B cell (primary cell): ENCODE data around the gene NXPE3. TPM values are rescaled to one million over a fixed set of nuclear protein-coding genes. Genes with fewer than 3 reads are reported as not detected.

Experiments used
- ATAC-seq: fragments of 200-7000 bp; cut with Tn5 transposase; one replicate; pipeline ENCODE4 v1.10.0; 2021; ENCODE audit warnings: low read depth, mild to moderate bottlenecking, moderate number of reproducible peaks, moderate library complexity
- CTCF ChIA-PET: fragments of 350-600 bp; sonication (Branson Sonifier 250); formaldehyde crosslinking; loops from one replicate; lab custom pipeline; 2021; ENCODE audit warnings: antibody characterized with exemption, inconsistent platforms; lab: Charles Lee
- POLR2A ChIA-PET: fragments of 350-600 bp; sonication (Branson Sonifier 250); formaldehyde crosslinking; loops from one replicate; lab custom pipeline; 2021; ENCODE audit warnings: antibody characterized with exemption; lab: Charles Lee
- DNase-seq: peaks from one replicate; pipeline ENCODE4 v3.0.0; 2013
- H2AFZ ChIP-seq: 2 replicates; pipeline ENCODE4 v1.6.1; 2012; ENCODE audit warnings: mild to moderate bottlenecking, low read depth, low read length; ENCODE audit not compliant: insufficient read depth, poor library complexity, severe bottlenecking
- H3K27ac ChIP-seq, 2 donors: 1 replicate in 1 of 2; 2 replicates in 1 of 2; pipeline ENCODE4 v1.5.1; 2012 to 2013; ENCODE audit warnings: low read length in 2 of 2, mild to moderate bottlenecking in 2 of 2, moderate library complexity in 1 of 2
- H3K27me3 ChIP-seq, 4 experiments: fragments of 200-600 bp in 1 of 4; sonication (generic) in 1 of 4; replicated peaks in 1 of 4; 1 replicate in 2 of 4; 2 replicates in 2 of 4; pipeline versions ENCODE4 v1.6.1 to v1.7.0; 2013 to 2016; ENCODE audit warnings: low read length in 3 of 4, mild to moderate bottlenecking in 2 of 4, mixed read lengths in 1 of 4, moderate library complexity in 1 of 4; ENCODE audit not compliant: insufficient read depth in 4 of 4, control insufficient read depth in 3 of 4; ENCODE audit errors: control extremely low read depth in 1 of 4
- H3K36me3 ChIP-seq, 2 experiments: replicated peaks in 1 of 2; 1 replicate in 1 of 2; 2 replicates in 1 of 2; pipeline versions ENCODE4 v1.6.1 to v1.7.1; 2013; ENCODE audit warnings: low read length in 1 of 2; ENCODE audit not compliant: insufficient read depth in 2 of 2, control insufficient read depth in 1 of 2; ENCODE audit errors: control extremely low read depth in 1 of 2, extremely low read depth in 1 of 2
- H3K4me1 ChIP-seq, 2 donors: fragments of 200-600 bp in 1 of 2; sonication (generic) in 1 of 2; 1 replicate in 1 of 2; 2 replicates in 1 of 2; pipeline versions ENCODE4 v1.5.1 to v1.6.1; 2013 to 2017; ENCODE audit warnings: low read length in 2 of 2; ENCODE audit not compliant: control insufficient read depth in 2 of 2, insufficient read depth in 2 of 2
- H3K4me2 ChIP-seq: replicated peaks from 2 replicates; pipeline ENCODE3; 2012; ENCODE audit warnings: mild to moderate bottlenecking, low read depth, low read length; ENCODE audit not compliant: poor library complexity, severe bottlenecking
- H3K4me3 ChIP-seq, 5 experiments: fragments of 200-600 bp in 1 of 5; sonication (generic) in 1 of 5; 1 replicate in 3 of 5; 2 replicates in 2 of 5; pipeline versions ENCODE4 v1.5.1 to v1.7.0; 2011 to 2016; ENCODE audit warnings: low read length in 4 of 5, mild to moderate bottlenecking in 4 of 5, low read depth in 2 of 5, control low read depth in 1 of 5, moderate library complexity in 1 of 5; ENCODE audit not compliant: insufficient read depth in 1 of 5; ENCODE audit errors: control extremely low read depth in 1 of 5, extremely low read depth in 1 of 5
- H3K79me2 ChIP-seq: fragments of 200-600 bp; sonication (generic); one replicate; pipeline ENCODE4 v1.6.0; 2016; ENCODE audit warnings: low read length; ENCODE audit not compliant: control insufficient read depth, insufficient read depth
- H3K9ac ChIP-seq: fragments of 200-600 bp; sonication (generic); 2 replicates; pipeline ENCODE4 v1.6.1; 2017; ENCODE audit warnings: mild to moderate bottlenecking, low read length, moderate library complexity
- H3K9me3 ChIP-seq, 3 donors: one replicate each; pipeline versions ENCODE4 v1.6.1 to v1.7.1; 2013; ENCODE audit warnings: low read length in 2 of 3; ENCODE audit not compliant: control insufficient read depth in 2 of 3, insufficient read depth in 1 of 3; ENCODE audit errors: control extremely low read depth in 1 of 3
- H4K20me1 ChIP-seq: 2 replicates; pipeline ENCODE4 v1.6.0; 2012; ENCODE audit warnings: mild to moderate bottlenecking, low read length; ENCODE audit not compliant: insufficient read depth, control insufficient read depth, poor library complexity, severe bottlenecking
- H3K27ac Mint-ChIP-seq: one replicate; pipeline ENCODE4 v1.8.0; 2021; ENCODE audit warnings: mixed read lengths
- H3K27me3 Mint-ChIP-seq: one replicate; pipeline ENCODE4 v1.8.0; 2021; ENCODE audit warnings: mixed read lengths
- H3K4me1 Mint-ChIP-seq: one replicate; pipeline ENCODE4 v1.8.0; 2021; ENCODE audit warnings: mixed read lengths
- H3K4me3 Mint-ChIP-seq: one replicate; pipeline ENCODE4 v1.8.0; 2021; ENCODE audit warnings: mixed read lengths
- H3K9me3 Mint-ChIP-seq: one replicate; pipeline ENCODE4 v1.8.0; 2022; ENCODE audit warnings: mixed read lengths; ENCODE audit not compliant: insufficient read depth
- EZH2 ChIP-seq: IDR thresholded peaks from 2 replicates; pipeline ENCODE4 v1.6.1; 2012; ENCODE audit warnings: borderline replicate concordance, low read depth, mild to moderate bottlenecking, moderate library complexity, low read length; ENCODE audit not compliant: insufficient read depth, poor library complexity, severe bottlenecking
- WGBS: methylation state at CpG from one replicate; pipeline ENCODE4 v1.1.5; 2013; ENCODE audit warnings: missing lambda C conversion rate; ENCODE audit not compliant: insufficient coverage; 5-methylcytosine and 5-hydroxymethylcytosine counted together
- intact Hi-C: fragments of 100-400 bp; cut with micrococcal nuclease; formaldehyde crosslinking; loops from one replicate; pipeline ENCODE4 v1.10.0; 2022
- polyA plus RNA-seq: library from polyadenylated mRNA; depleted of rRNA; stranded (reverse); fragments of >200 nt; gene quantifications from 2 replicates; pipeline ENCODE4 v1.2.3, GENCODE V29; 2012
- total RNA-seq, 2 donors: library from RNA; stranded (reverse); fragments of 120-200 nt in 1 of 2; gene quantifications; 1 replicate in 1 of 2; 2 replicates in 1 of 2; pipeline versions ENCODE4 v1.2.3 to v1.2.4, GENCODE V29; 2013 to 2022
- TF ChIP-seq, protein P1 (sequence below): fragments of 200-600 bp; IDR thresholded peaks from one replicate; pipeline ENCODE4 v1.8.0; 2022; ENCODE audit warnings: antibody characterized with exemption, mild to moderate bottlenecking

The NXPE3 gene
- total and polyA plus RNA-seq, 2 donors (not counting 1 experiment from before 2014, with no cell fraction given): 15.4 to 19.7 TPM

DNA sequence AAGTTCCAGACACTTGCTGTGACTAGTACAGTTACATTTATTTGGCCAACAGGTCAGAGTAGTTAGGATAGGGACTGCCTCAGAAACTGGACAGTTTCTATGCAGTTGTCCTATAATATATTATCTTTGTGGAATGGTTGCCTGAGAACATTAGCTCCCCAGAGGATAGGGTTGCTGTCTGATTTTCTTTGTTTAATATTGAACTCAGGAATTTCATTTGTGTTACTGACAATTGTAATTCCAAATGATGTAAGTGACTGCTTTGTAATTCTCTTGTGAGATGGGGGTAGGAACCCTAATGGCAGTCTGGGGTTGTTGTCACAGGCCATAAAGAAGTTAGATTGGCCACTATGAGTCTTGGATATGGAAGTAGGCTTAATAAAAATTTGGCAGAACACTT lies 2.2 kb downstream of the NXPE3 start:
- Mint-ChIP-seq H3K27ac (no peak overlapping the region), H3K4me1 (peaks cover 40% of the 10 kb centered on the region), H3K4me3 (peak overlapping the region; percentile 26), H3K9me3 (no peaks in the 10 kb centered on the region), H3K27me3 (no peaks in the 10 kb centered on the region)
- TF ChIP-seq, protein P1, sequence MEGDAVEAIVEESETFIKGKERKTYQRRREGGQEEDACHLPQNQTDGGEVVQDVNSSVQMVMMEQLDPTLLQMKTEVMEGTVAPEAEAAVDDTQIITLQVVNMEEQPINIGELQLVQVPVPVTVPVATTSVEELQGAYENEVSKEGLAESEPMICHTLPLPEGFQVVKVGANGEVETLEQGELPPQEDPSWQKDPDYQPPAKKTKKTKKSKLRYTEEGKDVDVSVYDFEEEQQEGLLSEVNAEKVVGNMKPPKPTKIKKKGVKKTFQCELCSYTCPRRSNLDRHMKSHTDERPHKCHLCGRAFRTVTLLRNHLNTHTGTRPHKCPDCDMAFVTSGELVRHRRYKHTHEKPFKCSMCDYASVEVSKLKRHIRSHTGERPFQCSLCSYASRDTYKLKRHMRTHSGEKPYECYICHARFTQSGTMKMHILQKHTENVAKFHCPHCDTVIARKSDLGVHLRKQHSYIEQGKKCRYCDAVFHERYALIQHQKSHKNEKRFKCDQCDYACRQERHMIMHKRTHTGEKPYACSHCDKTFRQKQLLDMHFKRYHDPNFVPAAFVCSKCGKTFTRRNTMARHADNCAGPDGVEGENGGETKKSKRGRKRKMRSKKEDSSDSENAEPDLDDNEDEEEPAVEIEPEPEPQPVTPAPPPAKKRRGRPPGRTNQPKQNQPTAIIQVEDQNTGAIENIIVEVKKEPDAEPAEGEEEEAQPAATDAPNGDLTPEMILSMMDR: no peak
- no peak for TF ChIP-seq EZH2
- H3K36me3 ChIP-seq: peaks cover 4 to 33% of the 10 kb centered on the region in 2 experiments
- H4K20me1 ChIP-seq: no peaks in the 10 kb centered on the region
- H3K4me1 ChIP-seq: peaks cover 21 to 29% of the 10 kb centered on the region in 2 donors
- H3K4me2 ChIP-seq: no peak overlapping the region
- no peak overlapping the region for H3K9ac ChIP-seq
- DNase-seq (no peak), ATAC-seq (no peak)
- ChIA-PET POLR2A (no interaction called here), CTCF (interaction anchor here (0.7 kb wide), 1 partner anchor 448 kb away, joined by 3 read pairs; no protein-coding TSS in a partner anchor)
- H3K27me3 ChIP-seq: no peaks in the 10 kb centered on the region
- H3K4me3 ChIP-seq: no peak overlapping the region
- H3K9me3 ChIP-seq: no peaks in the 10 kb centered on the region
- H3K27ac ChIP-seq: no peak overlapping the region
- no peak overlapping the region for H2AFZ ChIP-seq
- peaks cover 25% of the 10 kb centered on the region for H3K79me2 ChIP-seq
- intact Hi-C loops: no loop called here

DNA sequence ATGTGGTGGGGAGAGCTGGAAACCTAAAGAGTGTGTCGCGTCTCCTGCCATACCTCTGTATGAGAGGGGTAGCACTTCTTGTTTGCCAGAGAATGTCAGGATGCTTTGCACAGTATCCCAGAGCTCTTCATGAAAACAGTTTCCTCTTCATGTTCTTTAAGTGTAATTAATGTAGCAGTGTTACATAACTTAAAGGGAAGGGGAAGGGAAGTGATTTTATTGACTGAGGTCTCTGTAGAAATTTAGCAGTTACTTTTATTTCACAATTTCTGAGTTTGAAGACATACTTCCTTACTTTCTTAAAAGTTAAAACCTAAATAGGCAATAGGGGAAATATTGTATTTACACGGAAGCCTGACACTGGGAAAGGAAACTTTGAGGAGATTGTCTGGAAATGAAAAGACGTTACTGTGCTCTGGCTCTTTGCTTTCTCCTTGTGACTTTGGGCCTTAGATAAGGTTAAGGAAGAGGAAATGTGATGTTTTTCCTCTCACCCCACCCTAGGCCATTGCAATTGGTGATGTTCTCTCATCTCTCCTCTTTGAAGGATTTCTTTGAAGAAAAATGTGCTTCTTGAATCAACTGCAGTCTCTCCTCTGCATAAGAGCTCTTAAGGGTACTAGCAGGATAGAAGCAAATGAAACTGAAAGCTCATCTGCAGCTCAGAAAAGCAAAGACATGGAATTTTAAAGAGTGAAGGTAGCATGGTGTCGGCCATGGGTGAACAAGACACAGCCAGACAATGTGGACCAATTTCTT lies 6.0 kb downstream of the NXPE3 start:
- H3K4me2 ChIP-seq: no peak overlapping the region
- no peaks in the 10 kb centered on the region for H4K20me1 ChIP-seq
- H3K4me1 ChIP-seq: peaks cover 5 to 6% of the 10 kb centered on the region in 2 donors
- ChIA-PET CTCF (interaction anchor here (0.9 to 2.3 kb wide), 4 partner anchors 17 to 99 kb away, joined by 3 to 6 read pairs (median 4); no protein-coding TSS in a partner anchor), POLR2A (no interaction called here)
- 92% methylated on average over 3 of the region's 5 CpGs for WGBS
- H3K27ac ChIP-seq: no peak overlapping the region
- H3K27me3 Mint-ChIP-seq: no peaks in the 10 kb centered on the region
- ATAC-seq: no peak
- no peak overlapping the region for H3K4me3 Mint-ChIP-seq
- intact Hi-C loops: no loop called here
- H3K9me3 ChIP-seq: no peaks in the 10 kb centered on the region
- H3K27me3 ChIP-seq: no peaks in the 10 kb centered on the region
- H3K27ac Mint-ChIP-seq: no peak overlapping the region
- peaks cover 8% of the 10 kb centered on the region for H3K79me2 ChIP-seq
- H3K36me3 ChIP-seq: peaks cover 10 to 52% of the 10 kb centered on the region in 2 experiments
- DNase-seq: no peak
- peaks cover 13% of the 10 kb centered on the region for H3K4me1 Mint-ChIP-seq
- no peaks in the 10 kb centered on the region for H3K9me3 Mint-ChIP-seq
- no peak overlapping the region for H3K4me3 ChIP-seq
- no peak overlapping the region for H3K9ac ChIP-seq
- no peak for TF ChIP-seq EZH2
- TF ChIP-seq, protein P1: no peak
- no peak overlapping the region for H2AFZ ChIP-seq
